ENCODE measurements around the gene OSTC. TPM values are rescaled to one million over a fixed set of nuclear protein-coding genes. Genes with fewer than 3 reads are reported as not detected.

Gene OSTC
- polyA plus RNA-seq, 1 of the 3 experiments (the other 2 are of a cell fraction) = 107 TPM

DNA sequence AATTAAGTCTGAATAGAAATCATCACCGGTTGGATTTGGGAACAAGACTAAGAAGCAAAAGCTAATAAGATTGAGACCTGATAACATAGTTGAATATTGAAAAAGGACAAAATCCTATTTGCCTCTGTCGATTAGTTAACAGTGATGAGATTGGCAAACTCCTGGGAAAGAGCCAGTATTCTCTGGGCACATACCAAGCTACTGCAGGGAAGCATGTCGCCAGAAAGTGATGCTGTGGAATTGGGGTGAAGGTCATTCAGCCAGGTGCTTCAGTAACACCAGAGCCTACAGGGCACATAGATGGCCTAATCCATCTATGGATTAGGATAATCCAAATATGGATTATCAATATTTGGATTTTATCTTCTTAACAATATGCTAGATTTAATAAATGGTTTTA is 44.0 kb downstream of the OSTC start:
- Histone ChIP-seq H3K9me2 (no peaks in the 10 kb centered on the region), H3F3A (replicated peaks; ENCODE audit: insufficient read depth) (no peaks in the 10 kb centered on the region), H3K4me2 (no peak overlapping the region), H3K9me3 (no peaks in the 10 kb centered on the region), H3K36me3 (replicated peaks in 1 of 2; ENCODE audit: control insufficient read depth in 1 of 2, insufficient read depth in 2 of 2, low read length in 1 of 2) (no peaks in the 10 kb centered on the region), H4K20me1 (ENCODE audit: insufficient read depth) (no peaks in the 10 kb centered on the region), H3K4me1 (ENCODE audit: control insufficient read depth in 1 of 2, insufficient read depth in 2 of 2, low read depth in 1 of 2, low read length in 1 of 2) (no peaks in the 10 kb centered on the region), H2AFZ (ENCODE audit: low read depth) (no peak overlapping the region), H3K4me3 (ENCODE audit: low read depth in 2 of 2, low read length in 1 of 2) (no peak overlapping the region), H3K9ac (no peak overlapping the region), H3K79me2 (ENCODE audit: insufficient read depth) (no peaks in the 10 kb centered on the region), H3K27me3 (ENCODE audit: insufficient read depth) (no peaks in the 10 kb centered on the region; the same call in 1 of the 2 replicates), H3K27ac (ENCODE audit: low read depth in 2 of 2, low read length in 1 of 2) (no peak overlapping the region)
- no peak for DNase-seq
- 16% methylated on average over 3 of the region's 3 CpGs for WGBS (ENCODE audit: low lambda C conversion rate)
- ChIA-PET POLR2A (no interaction called here), CTCF (interaction anchor here (1.0 kb wide), 1 partner anchor 10 kb away, joined by 3 read pairs; no protein-coding TSS in a partner anchor)
- TF ChIP-seq TAF1 (IDR thresholded peaks at IDR 0.05; ENCODE audit: borderline replicate concordance, low read depth, low read length) (no peak), GATA2 (CRISPR knock-in tag; IDR thresholded peaks at IDR 0.05) (no peak), RAD21 (IDR thresholded peaks at IDR 0.05; ENCODE audit: low read length) (no peak), RFX5 (IDR thresholded peaks at IDR 0.05; ENCODE audit: low read length) (no peak)
- TF ChIP-seq, protein P1, sequence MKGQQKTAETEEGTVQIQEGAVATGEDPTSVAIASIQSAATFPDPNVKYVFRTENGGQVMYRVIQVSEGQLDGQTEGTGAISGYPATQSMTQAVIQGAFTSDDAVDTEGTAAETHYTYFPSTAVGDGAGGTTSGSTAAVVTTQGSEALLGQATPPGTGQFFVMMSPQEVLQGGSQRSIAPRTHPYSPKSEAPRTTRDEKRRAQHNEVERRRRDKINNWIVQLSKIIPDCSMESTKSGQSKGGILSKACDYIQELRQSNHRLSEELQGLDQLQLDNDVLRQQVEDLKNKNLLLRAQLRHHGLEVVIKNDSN (IDR thresholded peaks at IDR 0.05; ENCODE audit: borderline replicate concordance, low read depth) = no peak

DNA sequence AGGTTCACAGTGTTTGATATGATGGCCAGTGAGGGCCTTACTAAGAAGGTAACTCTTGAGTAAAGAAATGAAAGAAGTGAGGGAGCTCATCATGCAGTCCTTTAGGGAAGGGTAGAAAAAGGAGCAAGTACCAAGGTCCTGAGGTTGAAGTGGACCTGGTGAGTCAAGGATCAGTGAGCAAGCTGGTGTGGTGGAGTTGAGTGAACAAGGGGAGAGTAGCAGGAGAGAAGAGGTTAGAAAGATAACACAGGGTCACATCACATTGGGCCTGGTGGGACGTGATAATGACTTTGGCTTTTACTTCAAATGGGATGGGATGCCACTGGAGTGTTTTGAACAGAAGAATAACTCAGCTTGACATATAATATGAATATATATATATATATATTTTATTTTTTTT is 44.7 kb downstream of the OSTC start:
- ChIA-PET POLR2A (no interaction called here), CTCF (interaction anchor here (0.6 to 0.8 kb wide), 2 partner anchors 14 to 126 kb away, joined by 3 read pairs; no protein-coding TSS in a partner anchor)
- Histone ChIP-seq H3K27me3 (ENCODE audit: insufficient read depth) (no peaks in the 10 kb centered on the region; the same call in 1 of the 2 replicates), H2AFZ (ENCODE audit: low read depth) (no peak overlapping the region), H3K4me1 (ENCODE audit: control insufficient read depth in 1 of 2, insufficient read depth in 2 of 2, low read depth in 1 of 2, low read length in 1 of 2) (no peaks in the 10 kb centered on the region), H3K9me2 (no peaks in the 10 kb centered on the region), H3K79me2 (ENCODE audit: insufficient read depth) (no peaks in the 10 kb centered on the region), H3F3A (replicated peaks; ENCODE audit: insufficient read depth) (peaks cover 3% of the 10 kb centered on the region), H3K36me3 (replicated peaks in 1 of 2; ENCODE audit: control insufficient read depth in 1 of 2, insufficient read depth in 2 of 2, low read length in 1 of 2) (no peaks in the 10 kb centered on the region), H3K4me3 (ENCODE audit: low read depth in 2 of 2, low read length in 1 of 2) (no peak overlapping the region), H3K9me3 (no peaks in the 10 kb centered on the region), H3K27ac (ENCODE audit: low read depth in 2 of 2, low read length in 1 of 2) (no peak overlapping the region), H4K20me1 (ENCODE audit: insufficient read depth) (no peaks in the 10 kb centered on the region), H3K4me2 (no peak overlapping the region), H3K9ac (no peak overlapping the region)
- TF ChIP-seq YY1 (IDR thresholded peaks at IDR 0.05; ENCODE audit: low read depth) (no peak), SMC3 (IDR thresholded peaks at IDR 0.05; ENCODE audit: low read depth, low read length) (no peak), SIN3A (IDR thresholded peaks at IDR 0.05; ENCODE audit: borderline replicate concordance, low read depth, low read length) (no peak), MEF2A (IDR thresholded peaks at IDR 0.05; ENCODE audit: borderline replicate concordance, low read depth) (no peak), RCOR1 (IDR thresholded peaks at IDR 0.05; ENCODE audit: low read length) (no peak), EP300 (IDR thresholded peaks at IDR 0.05; ENCODE audit: borderline replicate concordance in 1 of 2, low read depth in 1 of 2, low read length in 1 of 2) (no peak), ELF1 (IDR thresholded peaks at IDR 0.05) (no peak)
- TF ChIP-seq, protein P2, sequence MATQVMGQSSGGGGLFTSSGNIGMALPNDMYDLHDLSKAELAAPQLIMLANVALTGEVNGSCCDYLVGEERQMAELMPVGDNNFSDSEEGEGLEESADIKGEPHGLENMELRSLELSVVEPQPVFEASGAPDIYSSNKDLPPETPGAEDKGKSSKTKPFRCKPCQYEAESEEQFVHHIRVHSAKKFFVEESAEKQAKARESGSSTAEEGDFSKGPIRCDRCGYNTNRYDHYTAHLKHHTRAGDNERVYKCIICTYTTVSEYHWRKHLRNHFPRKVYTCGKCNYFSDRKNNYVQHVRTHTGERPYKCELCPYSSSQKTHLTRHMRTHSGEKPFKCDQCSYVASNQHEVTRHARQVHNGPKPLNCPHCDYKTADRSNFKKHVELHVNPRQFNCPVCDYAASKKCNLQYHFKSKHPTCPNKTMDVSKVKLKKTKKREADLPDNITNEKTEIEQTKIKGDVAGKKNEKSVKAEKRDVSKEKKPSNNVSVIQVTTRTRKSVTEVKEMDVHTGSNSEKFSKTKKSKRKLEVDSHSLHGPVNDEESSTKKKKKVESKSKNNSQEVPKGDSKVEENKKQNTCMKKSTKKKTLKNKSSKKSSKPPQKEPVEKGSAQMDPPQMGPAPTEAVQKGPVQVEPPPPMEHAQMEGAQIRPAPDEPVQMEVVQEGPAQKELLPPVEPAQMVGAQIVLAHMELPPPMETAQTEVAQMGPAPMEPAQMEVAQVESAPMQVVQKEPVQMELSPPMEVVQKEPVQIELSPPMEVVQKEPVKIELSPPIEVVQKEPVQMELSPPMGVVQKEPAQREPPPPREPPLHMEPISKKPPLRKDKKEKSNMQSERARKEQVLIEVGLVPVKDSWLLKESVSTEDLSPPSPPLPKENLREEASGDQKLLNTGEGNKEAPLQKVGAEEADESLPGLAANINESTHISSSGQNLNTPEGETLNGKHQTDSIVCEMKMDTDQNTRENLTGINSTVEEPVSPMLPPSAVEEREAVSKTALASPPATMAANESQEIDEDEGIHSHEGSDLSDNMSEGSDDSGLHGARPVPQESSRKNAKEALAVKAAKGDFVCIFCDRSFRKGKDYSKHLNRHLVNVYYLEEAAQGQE (IDR thresholded peaks at IDR 0.05; ENCODE audit: low read depth, low read length) = no peak
- DNase-seq = no peak
- WGBS (ENCODE audit: low lambda C conversion rate) = 11% methylated on average over 1 of the region's 1 CpG

Data from SK-N-SH (cell line).